Measurements from ENCODE around the gene FSD1L. TPM values are rescaled to one million over a fixed set of nuclear protein-coding genes. Genes with fewer than 3 reads are reported as not detected.

The FSD1L gene
- polyA plus RNA-seq, 2 of the 4 experiments (the other 2 are of a cell fraction), result 3.2 to 8.5 TPM

GRCh38 chr9:105447814-105448812 lies at the start of gene FSD1L (continued):
- TF ChIP-seq BCL3 (IDR thresholded peaks at IDR 0.05) (peak; percentile 81), HDAC2 (IDR thresholded peaks at IDR 0.05) (no peak), CBX2 (IDR thresholded peaks at IDR 0.05; ENCODE audit: borderline replicate concordance, low read depth) (no peak), CHD4 (IDR thresholded peaks at IDR 0.05; ENCODE audit: borderline replicate concordance) (no peak), ESRRA (IDR thresholded peaks at IDR 0.05; ENCODE audit: borderline replicate concordance, low read length) (no peak), RAD21 (conservative IDR thresholded peaks at IDR 0.05 in 1 of 2, IDR thresholded peaks at IDR 0.05 in 1 of 2) (0 out of 5 replicates have a peak, but pooled peaks of 1 of the 2 experiments have one; percentile 16), HOXB5 (CRISPR knock-in tag; IDR thresholded peaks at IDR 0.05) (no peak), CHD2 (IDR thresholded peaks at IDR 0.05; ENCODE audit: low read length, partially characterized antibody) (no peak), HOXA7 (CRISPR knock-in tag; IDR thresholded peaks at IDR 0.05) (no peak), CBX8 (IDR thresholded peaks at IDR 0.05) (no peak), KDM5A (IDR thresholded peaks at IDR 0.05) (no peak), MYC (IDR thresholded peaks at IDR 0.05; ENCODE audit: borderline replicate concordance, low read length) (0 out of 2 replicates have a peak, but pooled peaks have one; percentile 13), PBX3 (IDR thresholded peaks at IDR 0.05) (no peak), ATOH8 (CRISPR knock-in tag; IDR thresholded peaks at IDR 0.05; ENCODE audit: low read depth) (no peak), FOSL2 (IDR thresholded peaks at IDR 0.05) (no peak), FOSL2 (CRISPR knock-in tag; IDR thresholded peaks at IDR 0.05) (no peak), RCOR1 (IDR thresholded peaks at IDR 0.05; ENCODE audit: low read depth, low read length) (no peak), ELK1 (IDR thresholded peaks at IDR 0.05; ENCODE audit: low read depth, low read length) (no peak), JUNB (IDR thresholded peaks at IDR 0.05) (no peak), HMGXB4 (CRISPR knock-in tag; IDR thresholded peaks at IDR 0.05; ENCODE audit: borderline replicate concordance) (no peak), ZC3H11A (IDR thresholded peaks at IDR 0.05) (no peak), PHF8 (IDR thresholded peaks at IDR 0.05; ENCODE audit: borderline replicate concordance, low read depth) (peak; percentile 44), NPAS2 (CRISPR knock-in tag; IDR thresholded peaks at IDR 0.05; ENCODE audit: borderline replicate concordance) (no peak)
